ENCODE data around the gene IQSEC3. TPM values are rescaled to one million over a fixed set of nuclear protein-coding genes. Genes with fewer than 3 reads are reported as not detected.
"Not testable (repeated sequence)": the region's sequence is repeated elsewhere in the genome, so short reads cannot be mapped to it uniquely, and the experiment has no call there.

The IQSEC3 gene
- total RNA-seq, 2 experiments from 2014 or later: 3.2 to 3.6 TPM

GRCh38 chr12:129001-129400 lies 62.4 kb downstream of the IQSEC3 start:
- DNase-seq: no peak
- H3K4me3 Mint-ChIP-seq: no peak overlapping the region
- H3K27ac Mint-ChIP-seq: no peak overlapping the region
- no peaks in the 10 kb centered on the region for H3K4me1 Mint-ChIP-seq
- no peaks in the 10 kb centered on the region for H3K36me3 Mint-ChIP-seq
- H3K27me3 Mint-ChIP-seq: no peaks in the 10 kb centered on the region
- H3K9me3 Mint-ChIP-seq: no peaks in the 10 kb centered on the region

GRCh38 chr12:130519-130918 lies 64.0 kb downstream of the IQSEC3 start:
- Mint-ChIP-seq H3K9me3 (no peaks in the 10 kb centered on the region), H3K27ac (no peak overlapping the region), H3K4me3 (no peak overlapping the region), H3K27me3 (no peaks in the 10 kb centered on the region), H3K4me1 (no peaks in the 10 kb centered on the region), H3K36me3 (no peaks in the 10 kb centered on the region)
- DNase-seq: no peak

- no peak for DNase-seq
- Mint-ChIP-seq H3K4me1 (no peaks in the 10 kb centered on the region), H3K9me3 (no peaks in the 10 kb centered on the region), H3K36me3 (no peaks in the 10 kb centered on the region), H3K27me3 (no peaks in the 10 kb centered on the region), H3K27ac (no peak overlapping the region), H3K4me3 (no peak overlapping the region)
Observed at GRCh38 chr12:131008-131407, 64.4 kb downstream of the IQSEC3 start.

- Mint-ChIP-seq H3K27ac (no peak overlapping the region), H3K9me3 (no peaks in the 10 kb centered on the region), H3K36me3 (no peaks in the 10 kb centered on the region), H3K27me3 (no peaks in the 10 kb centered on the region), H3K4me1 (no peaks in the 10 kb centered on the region), H3K4me3 (no peak overlapping the region)
- no peak for DNase-seq
Observed at GRCh38 chr12:131732-132495, 65.3 kb downstream of the IQSEC3 start.

GRCh38 chr12:133616-134232 lies 67.2 kb downstream of the IQSEC3 start:
- H3K4me3 Mint-ChIP-seq, H3K36me3 Mint-ChIP-seq, H3K4me1 Mint-ChIP-seq, DNase-seq, H3K9me3 Mint-ChIP-seq, H3K27ac Mint-ChIP-seq, H3K27me3 Mint-ChIP-seq: not testable (repeated sequence)

GRCh38 chr12:135138-135537 lies 68.6 kb downstream of the IQSEC3 start:
- Mint-ChIP-seq H3K4me1 (peaks cover 7% of the 10 kb centered on the region), H3K9me3 (no peaks in the 10 kb centered on the region), H3K4me3 (no peak overlapping the region)

GRCh38 chr12:138171-138897 lies 71.8 kb downstream of the IQSEC3 start:
- Mint-ChIP-seq H3K27me3 (peaks cover 27% of the 10 kb centered on the region), H3K9me3 (no peaks in the 10 kb centered on the region), H3K36me3 (no peaks in the 10 kb centered on the region), H3K4me1 (peaks cover 9% of the 10 kb centered on the region), H3K4me3 (peak overlapping the region; percentile 85), H3K27ac (peak overlapping the region; percentile 62)
- peak; percentile 12 for DNase-seq

More at GRCh38 chr12:135138-135537, 68.6 kb downstream of the IQSEC3 start:
- Mint-ChIP-seq H3K36me3 (no peaks in the 10 kb centered on the region), H3K27ac (no peak overlapping the region), H3K27me3 (peaks cover 17% of the 10 kb centered on the region)
- no peak for DNase-seq

- DNase-seq: peak; percentile 63
- peaks cover 9% of the 10 kb centered on the region for H3K4me1 Mint-ChIP-seq
- peak overlapping the region; percentile 85 for H3K4me3 Mint-ChIP-seq
- H3K27me3 Mint-ChIP-seq: peaks cover 27% of the 10 kb centered on the region
- no peaks in the 10 kb centered on the region for H3K9me3 Mint-ChIP-seq
- no peaks in the 10 kb centered on the region for H3K36me3 Mint-ChIP-seq
- peak overlapping the region; percentile 66 for H3K27ac Mint-ChIP-seq
Observed at GRCh38 chr12:138898-139534, 72.4 kb downstream of the IQSEC3 start.

GRCh38 chr12:139585-139984 lies 73.0 kb downstream of the IQSEC3 start:
- Mint-ChIP-seq H3K36me3 (no peaks in the 10 kb centered on the region), H3K4me3 (peak overlapping the region; percentile 85), H3K27ac (peak overlapping the region; percentile 66), H3K9me3 (no peaks in the 10 kb centered on the region), H3K4me1 (peaks cover 9% of the 10 kb centered on the region), H3K27me3 (peaks cover 27% of the 10 kb centered on the region)
- no peak for DNase-seq

- H3K27me3 Mint-ChIP-seq: peaks cover 27% of the 10 kb centered on the region
Observed at GRCh38 chr12:140162-140561, 73.6 kb downstream of the IQSEC3 start.

GRCh38 chr12:143964-144649 lies 77.5 kb downstream of the IQSEC3 start:
- Mint-ChIP-seq H3K27ac (no peak overlapping the region), H3K9me3 (no peaks in the 10 kb centered on the region), H3K4me1 (peaks cover 9% of the 10 kb centered on the region), H3K36me3 (no peaks in the 10 kb centered on the region), H3K27me3 (peaks cover 20% of the 10 kb centered on the region), H3K4me3 (no peak overlapping the region)
- DNase-seq: no peak

More at GRCh38 chr12:140162-140561, 73.6 kb downstream of the IQSEC3 start:
- no peaks in the 10 kb centered on the region for H3K9me3 Mint-ChIP-seq
- H3K36me3 Mint-ChIP-seq: no peaks in the 10 kb centered on the region
- H3K4me3 Mint-ChIP-seq: peak overlapping the region; percentile 85
- H3K4me1 Mint-ChIP-seq: peaks cover 9% of the 10 kb centered on the region
- no peak overlapping the region for H3K27ac Mint-ChIP-seq
- DNase-seq: no peak

GRCh38 chr12:144650-145284 lies 78.2 kb downstream of the IQSEC3 start:
- Mint-ChIP-seq H3K27ac (no peak overlapping the region), H3K4me3 (no peak overlapping the region), H3K36me3 (no peaks in the 10 kb centered on the region), H3K4me1 (peaks cover 5% of the 10 kb centered on the region), H3K9me3 (no peaks in the 10 kb centered on the region), H3K27me3 (peaks cover 13% of the 10 kb centered on the region)
- DNase-seq: no peak

- H3K9me3 Mint-ChIP-seq: no peaks in the 10 kb centered on the region
- H3K36me3 Mint-ChIP-seq: no peaks in the 10 kb centered on the region
- DNase-seq: no peak
- no peak overlapping the region for H3K4me3 Mint-ChIP-seq
- H3K27ac Mint-ChIP-seq: no peak overlapping the region
- H3K27me3 Mint-ChIP-seq: peaks cover 6% of the 10 kb centered on the region
- H3K4me1 Mint-ChIP-seq: no peaks in the 10 kb centered on the region
Observed at GRCh38 chr12:145369-145960, 78.9 kb downstream of the IQSEC3 start.

- H3K4me3 Mint-ChIP-seq: no peak overlapping the region
- H3K4me1 Mint-ChIP-seq: no peaks in the 10 kb centered on the region
- H3K9me3 Mint-ChIP-seq: no peaks in the 10 kb centered on the region
- no peaks in the 10 kb centered on the region for H3K36me3 Mint-ChIP-seq
- DNase-seq: no peak
- H3K27me3 Mint-ChIP-seq: no peaks in the 10 kb centered on the region
- no peak overlapping the region for H3K27ac Mint-ChIP-seq
Observed at GRCh38 chr12:147242-147641, 80.7 kb downstream of the IQSEC3 start.
